GM18517 (cell line): ENCODE data around the gene B4GALT3.

Experiments used
- ATAC-seq: cut with Tn5 transposase; IDR thresholded peaks from one replicate; pipeline ENCODE4 v1.9.1; 2021; ENCODE audit warnings: mild to moderate bottlenecking, moderate library complexity; ENCODE audit not compliant: unreplicated experiment

B4GALT3 gene

DNA sequence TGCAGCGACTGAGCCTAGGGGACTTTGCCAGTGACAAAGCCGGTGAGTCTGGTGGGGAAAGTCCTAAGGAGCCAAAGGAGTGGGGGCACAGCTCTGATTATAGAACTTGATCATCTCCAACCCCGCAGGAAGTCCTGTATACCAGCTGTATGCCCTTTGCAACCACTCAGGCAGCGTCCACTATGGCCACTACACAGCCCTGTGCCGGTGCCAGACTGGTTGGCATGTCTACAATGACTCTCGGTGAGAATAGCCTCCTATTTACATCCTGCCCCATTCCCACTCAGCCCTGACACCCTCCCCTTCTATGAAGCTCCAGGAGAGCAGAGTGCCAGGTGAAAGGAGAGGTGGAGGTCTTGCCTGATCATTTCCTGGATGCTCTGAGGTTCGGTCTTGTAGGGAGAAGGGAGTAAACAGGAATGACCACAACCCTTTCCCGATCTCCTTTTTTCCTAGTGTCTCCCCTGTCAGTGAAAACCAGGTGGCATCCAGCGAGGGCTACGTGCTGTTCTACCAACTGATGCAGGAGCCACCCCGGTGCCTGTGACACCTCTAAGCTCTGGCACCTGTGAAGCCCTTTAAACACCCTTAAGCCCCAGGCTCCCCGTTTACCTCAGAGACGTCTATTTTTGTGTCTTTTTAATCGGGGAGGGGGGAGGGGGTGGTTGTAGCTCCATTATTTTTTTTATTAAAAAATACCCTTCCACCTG, 12.3 kb downstream of the B4GALT3 start:
- no peak for ATAC-seq

DNA sequence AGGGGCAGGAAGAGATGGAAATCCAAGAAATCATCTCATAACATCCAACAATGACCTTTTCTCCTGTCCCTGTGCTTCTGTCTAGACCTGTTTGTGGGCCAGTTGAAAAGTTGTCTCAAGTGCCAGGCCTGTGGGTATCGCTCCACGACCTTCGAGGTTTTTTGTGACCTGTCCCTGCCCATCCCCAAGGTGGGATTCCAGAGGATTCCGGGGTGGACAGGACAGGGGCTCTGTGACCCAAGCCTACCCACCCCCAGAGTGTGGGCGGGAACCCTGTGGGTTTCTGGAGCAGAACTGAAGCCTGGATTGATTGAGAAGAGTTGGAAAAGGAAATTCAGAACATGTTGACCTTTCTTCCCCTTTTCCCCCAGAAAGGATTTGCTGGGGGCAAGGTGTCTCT, 13.5 kb downstream of the B4GALT3 start:
- ATAC-seq, result no peak

DNA sequence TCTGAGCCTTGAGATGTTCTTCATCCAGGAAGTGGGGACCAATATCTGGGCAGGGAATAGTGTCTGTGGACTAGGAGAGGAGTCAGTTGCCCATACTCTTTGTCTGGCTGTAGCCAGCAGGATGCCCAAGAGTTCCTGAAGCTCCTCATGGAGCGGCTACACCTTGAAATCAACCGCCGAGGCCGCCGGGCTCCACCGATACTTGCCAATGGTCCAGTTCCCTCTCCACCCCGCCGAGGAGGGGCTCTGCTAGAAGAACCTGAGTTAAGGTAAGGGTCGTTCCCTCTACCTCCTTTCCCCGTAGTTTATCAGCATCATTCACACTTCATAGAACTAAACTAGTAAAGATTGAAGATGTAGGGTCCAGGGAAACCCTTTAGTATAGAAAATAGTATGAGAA, 14.5 kb downstream of the B4GALT3 start:
- no peak for ATAC-seq

DNA sequence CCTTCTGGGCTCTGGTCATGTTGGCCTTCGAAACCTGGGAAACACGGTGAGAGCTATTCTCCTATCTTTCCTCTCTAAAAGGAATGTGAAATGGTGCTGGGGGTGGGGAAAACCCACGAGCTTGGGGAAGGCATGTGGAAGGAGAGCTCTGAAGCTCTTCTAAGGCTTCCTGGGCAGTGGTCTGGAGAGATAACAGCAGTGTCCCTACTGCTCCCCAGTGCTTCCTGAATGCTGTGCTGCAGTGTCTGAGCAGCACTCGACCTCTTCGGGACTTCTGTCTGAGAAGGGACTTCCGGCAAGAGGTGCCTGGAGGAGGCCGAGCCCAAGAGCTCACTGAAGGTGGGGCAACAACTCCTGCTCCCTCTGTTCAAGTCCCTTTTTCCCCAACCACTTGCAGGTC, 15.3 kb downstream of the B4GALT3 start:
- ATAC-seq, result no peak

DNA sequence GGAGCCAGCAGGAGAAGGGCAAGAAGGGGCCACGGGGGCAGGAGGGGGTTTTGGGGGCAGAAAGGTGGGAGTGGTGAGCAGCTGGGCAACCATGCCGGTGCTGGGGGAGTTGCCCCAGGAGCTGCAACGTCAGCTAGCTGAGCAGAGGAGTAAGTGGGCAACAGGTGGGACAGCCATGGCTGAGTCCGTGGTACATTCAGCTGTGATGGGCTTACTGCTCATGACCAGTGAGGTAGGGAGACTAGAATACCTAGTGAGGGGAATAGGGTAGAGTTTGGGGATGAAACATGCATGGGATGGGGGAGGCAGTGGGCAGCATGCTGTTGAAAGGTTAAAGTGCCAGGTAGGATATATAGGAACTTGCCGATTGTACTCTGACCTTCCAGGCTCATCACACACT, 15.7 kb downstream of the B4GALT3 start:
- ATAC-seq, result no peak

DNA sequence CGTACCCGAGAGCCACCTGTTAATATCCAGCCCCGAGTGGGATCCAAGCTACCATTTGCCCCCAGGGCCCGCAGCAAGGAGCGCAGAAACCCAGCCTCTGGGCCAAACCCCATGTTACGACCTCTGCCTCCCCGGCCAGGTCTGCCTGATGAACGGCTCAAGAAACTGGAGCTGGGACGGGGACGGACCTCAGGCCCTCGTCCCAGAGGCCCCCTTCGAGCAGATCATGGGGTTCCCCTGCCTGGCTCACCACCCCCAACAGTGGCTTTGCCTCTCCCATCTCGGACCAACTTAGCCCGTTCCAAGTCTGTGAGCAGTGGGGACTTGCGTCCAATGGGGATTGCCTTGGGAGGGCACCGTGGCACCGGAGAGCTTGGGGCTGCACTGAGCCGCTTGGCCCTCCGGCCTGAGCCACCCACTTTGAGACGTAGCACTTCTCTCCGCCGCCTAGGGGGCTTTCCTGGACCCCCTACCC, 16.6 kb downstream of the B4GALT3 start:
- no peak for ATAC-seq

DNA sequence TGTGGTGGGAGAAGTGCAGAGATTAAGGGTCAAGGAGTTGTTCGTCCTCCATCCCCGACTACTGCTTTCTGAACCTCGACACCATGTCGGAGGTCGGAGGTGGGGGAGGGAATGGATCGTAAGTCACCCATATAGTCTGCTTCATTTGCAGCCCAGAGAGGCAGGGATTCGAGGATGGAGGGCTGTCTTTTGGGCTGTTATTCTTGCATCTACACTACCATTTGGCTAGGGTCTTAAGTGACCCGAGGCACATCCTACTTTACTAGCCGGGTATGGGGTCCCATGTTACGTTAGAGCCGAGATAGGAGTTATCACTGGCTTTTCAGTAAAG, 17.4 kb downstream of the B4GALT3 start:
- no peak for ATAC-seq

DNA sequence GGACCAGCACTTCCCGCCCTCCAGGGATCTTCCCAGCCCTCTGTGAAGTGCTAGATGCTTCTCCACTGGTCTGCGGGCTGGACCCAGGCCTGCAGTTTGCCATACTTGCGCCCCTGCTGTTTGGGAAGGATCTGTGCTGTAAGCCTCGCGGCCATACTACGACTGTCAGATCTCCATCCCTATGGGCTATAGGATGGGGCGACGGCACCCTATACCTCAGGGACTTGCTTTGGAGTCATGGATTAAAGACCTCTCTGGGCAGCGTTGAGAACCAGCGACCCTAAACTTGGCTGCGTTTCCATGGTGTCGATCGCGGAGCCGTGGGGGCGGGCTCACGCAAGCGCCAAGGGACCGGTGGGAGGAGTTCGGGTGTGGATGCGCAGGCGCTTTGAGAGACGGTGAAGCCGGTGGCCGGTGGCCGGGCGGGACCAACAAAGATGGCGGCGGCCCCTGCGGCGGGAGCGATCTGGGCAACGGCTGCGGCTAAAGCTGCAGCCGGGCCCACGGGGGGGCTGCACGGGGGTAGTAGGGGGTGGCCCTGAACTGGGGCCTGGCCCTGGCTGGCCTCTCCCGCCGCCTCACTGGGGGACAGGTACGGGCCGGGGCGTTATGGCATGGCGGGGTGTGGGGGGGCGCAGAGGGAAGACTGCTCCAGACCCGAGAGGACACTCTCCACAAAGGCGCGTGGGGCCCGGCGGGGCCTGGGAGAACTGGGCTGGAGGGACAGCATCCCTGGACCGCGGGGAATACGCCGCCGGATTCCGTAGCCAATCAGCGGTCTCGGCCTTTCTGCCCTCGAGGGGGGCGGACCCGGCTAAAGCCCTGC, 18.0 kb downstream of the B4GALT3 start, which contains the start of gene USP21:
Gene USP21 (plus strand): TSS at position 414 of the 826 bp plus-strand sequence. CDS start 1,141 bp downstream, outside the sequence.
- ATAC-seq, result peak; percentile 74

DNA sequence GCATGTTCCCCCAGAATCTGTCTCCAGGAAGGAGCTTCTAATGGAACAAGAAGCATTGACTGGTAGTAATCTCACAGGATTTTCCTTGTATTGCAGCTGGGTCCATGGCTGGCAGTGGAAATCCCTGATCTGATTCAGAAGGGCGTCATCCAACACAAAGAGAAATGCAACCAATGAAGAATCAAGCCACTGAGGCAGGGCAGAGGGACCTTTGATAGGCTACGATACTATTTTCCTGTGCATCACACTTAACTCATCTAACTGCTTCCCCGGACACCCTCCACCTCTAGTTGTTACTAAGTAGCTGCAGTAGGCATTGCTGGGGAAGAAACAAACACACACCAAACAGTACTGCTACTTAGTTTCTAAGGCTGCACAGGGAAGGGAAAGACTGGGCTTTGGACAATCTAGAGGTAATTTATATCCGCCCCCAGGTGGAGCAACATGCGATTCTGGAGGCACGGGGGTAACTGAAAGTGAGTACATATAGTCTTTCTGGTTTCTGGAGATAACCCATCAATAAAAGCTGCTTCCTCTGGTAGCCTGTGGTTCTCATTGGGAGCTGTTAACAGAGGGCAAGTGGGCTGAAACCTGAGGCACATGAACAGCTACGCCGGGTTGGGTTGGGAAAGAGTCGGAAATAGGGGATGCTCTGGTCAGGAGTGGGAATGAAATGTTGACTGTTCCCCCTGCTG, 18.8 kb downstream of the B4GALT3 start:
- ATAC-seq, result no peak

DNA sequence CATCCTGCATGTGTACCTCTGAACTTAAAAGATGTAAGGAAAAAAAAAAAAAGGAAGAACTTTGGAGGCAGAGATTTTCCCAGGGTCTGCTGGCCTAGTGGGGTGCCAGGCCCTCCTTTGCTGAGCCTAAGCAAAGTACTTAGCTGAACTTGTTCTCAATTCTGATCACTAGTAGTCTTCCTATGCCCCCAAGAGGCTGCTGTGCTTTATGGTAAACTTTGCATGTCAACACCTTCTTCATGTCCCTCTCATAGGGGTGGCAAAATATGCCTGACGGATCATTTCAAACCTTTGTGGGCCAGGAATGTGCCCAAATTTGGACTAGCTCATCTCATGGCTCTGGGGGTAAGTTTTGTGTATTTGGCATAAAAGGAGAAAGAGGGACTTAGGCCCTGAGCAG, 19.4 kb downstream of the B4GALT3 start:
- no peak for ATAC-seq

DNA sequence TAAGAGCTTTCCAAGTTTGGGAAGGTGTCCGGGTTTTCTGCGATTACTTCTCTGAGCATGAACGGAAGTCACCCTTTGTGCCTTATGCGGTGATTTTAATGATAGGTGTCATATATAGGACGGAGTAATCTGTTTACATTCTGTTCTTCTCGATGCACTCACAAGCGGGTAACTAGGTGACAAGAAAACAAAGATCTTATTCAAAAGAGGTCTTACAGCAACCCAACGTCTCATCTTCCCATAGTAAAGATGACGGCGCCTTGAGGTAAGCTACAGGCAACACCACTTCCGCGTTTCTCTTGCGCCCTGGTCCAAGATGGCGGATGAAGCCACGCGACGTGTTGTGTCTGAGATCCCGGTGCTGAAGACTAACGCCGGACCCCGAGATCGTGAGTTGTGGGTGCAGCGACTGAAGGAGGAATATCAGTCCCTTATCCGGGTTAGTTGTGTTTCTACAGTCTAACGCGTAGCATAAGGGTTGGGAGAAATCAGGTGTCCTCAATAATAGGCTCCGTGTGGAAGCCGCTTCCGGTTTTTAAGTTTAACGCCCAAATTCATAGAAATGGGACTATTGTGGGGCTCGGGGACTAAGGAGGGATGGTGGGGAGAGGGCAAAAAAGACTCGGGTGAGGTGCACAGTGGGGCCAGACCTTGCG, 23.5 kb downstream of the B4GALT3 start, which contains the start of gene UFC1:
Gene UFC1 (plus strand): TSS at position 297 of the 656 bp plus-strand sequence. CDS start 20 bp downstream, at position 317.
- peak; percentile 76 for ATAC-seq

DNA sequence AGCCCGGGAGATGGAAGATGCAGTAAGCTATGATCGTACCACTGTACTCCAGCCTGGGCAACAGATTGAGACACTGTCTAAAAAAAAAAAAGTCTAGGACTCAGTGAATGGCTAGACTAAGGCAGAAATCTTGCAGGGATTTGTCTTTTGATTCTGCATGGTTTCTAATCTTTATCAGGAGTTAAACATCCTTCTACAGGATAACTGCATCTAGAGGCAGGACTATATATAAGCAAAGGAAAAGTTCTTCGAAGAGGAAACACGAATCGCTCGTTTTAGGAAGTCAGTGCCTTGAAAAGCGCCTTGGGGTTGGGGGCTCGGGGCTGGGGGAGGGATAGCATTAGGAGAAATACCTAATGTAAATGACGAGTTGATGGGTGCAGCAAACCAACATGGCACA, 24.1 kb downstream of the B4GALT3 start:
- ATAC-seq, result no peak

DNA sequence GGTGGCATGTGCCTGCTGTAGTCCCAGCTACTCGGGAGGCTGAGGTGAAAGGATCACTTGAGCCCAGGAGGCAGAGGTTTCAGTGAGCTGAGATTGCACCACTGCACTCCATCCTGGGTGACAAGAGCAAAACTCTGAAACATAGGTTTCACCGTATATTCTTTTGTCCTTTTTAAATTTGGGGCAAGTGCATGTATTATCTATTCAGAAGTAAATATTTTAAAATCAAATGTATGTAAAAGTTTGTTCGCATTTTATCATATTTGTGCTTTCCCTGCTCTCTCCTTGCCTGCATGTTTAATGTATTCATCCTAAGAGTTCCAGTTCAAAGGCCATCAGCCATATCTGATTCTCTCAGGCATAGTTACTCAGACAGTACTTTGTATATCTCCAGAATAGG, 31.5 kb downstream of the B4GALT3 start:
- no peak for ATAC-seq

DNA sequence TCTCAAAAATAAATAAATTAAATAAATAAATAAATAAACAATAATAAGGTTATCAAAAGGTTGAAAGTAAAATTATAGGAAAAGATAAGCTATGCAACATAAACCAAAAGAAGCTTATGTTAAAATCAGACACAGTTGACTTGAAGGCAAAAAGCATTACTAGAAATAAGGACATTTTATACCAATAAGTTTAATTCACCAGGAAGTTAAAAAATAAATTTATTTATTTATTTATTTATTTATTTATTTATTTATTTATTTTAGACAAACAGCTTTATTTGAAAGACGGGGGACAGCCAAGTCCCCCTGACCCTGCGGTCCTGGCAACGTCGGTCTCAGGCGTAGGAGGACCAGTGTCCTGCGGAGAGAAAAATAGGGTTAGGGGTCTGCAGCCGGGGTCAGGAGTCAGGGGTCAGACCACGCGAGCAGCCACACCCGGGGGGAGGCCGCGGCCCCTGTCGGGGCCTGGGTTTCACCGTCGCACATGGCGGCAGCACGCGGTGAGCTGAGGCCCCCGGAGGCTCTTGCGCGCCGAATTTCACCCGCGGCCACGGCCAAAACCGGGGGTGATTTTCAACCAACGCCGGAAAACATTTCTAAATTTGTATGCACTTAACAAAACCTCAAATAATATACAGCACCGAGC, 36.4 kb downstream of the B4GALT3 start:
- ATAC-seq, result no peak

DNA sequence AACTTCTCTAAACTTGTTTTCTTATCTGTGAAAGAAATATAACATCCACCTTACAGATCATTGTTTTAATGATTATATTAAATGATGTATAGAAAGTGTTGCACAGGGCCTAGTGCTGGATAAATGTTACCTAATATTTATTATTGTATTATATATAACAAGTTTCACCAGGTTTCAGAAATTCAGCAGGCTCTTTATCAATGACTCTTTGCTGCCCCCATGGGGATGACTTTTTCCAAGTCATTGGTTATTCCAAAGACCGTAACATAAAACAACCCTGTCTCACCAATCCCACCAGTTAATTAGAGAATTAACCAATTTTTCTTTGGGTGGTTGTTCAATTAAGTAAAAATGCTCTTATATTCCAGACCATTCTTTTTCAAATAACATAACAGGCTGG, 37.5 kb downstream of the B4GALT3 start:
- no peak for ATAC-seq

DNA sequence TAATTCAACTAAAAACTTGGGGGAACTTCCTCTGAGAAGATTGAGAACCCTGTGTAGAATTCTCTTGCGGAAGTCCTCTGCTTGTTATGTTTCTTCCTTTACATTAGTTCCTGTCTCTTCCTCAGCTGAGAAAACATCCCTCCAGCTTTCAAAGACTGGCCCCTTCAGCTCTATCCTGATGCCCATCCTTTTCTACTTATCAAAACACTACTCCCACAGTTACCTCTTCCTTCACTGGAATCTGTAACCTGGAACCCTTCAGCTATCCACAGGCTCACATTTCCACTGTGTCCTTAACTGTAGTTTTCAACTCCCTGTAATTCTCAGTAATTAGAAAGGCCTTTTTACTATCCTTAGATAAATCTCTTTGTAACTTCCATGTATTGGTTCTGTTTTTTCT, 38.9 kb downstream of the B4GALT3 start:
- ATAC-seq, result no peak

DNA sequence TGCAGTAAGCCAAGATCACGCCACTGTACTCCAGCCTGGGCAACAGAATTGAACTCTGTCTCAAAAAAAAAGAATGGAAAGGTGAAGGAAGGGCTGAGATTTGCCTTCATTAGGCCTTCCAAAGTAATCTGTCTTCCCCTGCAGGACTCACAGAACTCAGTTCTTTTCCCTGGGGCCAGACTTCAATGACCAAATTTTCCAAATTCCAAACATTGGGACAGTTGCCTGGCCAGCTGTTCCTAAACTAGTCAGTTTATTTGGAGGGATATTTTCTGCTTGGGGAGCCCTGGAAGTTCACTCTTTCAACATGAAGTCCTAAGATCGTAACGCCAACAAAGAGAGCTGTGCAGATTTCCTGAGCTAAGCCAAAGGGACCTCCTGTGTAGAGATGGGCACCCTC, 39.4 kb downstream of the B4GALT3 start:
- ATAC-seq, result no peak

DNA sequence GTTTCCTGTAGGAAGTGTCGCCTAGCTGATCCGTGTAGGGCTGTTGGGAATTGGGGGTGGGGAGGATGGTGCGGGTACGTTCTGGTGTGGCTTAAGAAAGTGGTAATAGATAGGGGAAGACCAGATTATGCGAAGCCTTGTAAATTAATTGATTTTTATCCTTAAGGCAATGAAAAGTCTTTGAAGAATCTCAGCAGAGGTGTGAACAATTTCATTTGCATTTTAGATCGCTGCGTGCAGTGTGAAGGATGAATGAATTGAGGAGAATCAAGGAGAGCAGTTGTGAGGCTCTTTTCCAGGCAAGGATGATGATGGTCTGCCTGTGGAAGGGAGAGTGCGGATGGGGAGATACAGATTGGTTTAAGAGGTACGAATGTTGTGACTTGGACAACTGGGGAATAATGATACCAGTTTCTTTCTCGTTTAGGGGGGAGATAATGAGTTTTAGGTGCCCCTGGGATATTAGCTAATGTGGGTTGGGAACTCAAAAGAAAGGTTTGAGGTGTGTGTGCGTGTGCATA, 44.0 kb downstream of the B4GALT3 start:
- peak; percentile 3 for ATAC-seq

DNA sequence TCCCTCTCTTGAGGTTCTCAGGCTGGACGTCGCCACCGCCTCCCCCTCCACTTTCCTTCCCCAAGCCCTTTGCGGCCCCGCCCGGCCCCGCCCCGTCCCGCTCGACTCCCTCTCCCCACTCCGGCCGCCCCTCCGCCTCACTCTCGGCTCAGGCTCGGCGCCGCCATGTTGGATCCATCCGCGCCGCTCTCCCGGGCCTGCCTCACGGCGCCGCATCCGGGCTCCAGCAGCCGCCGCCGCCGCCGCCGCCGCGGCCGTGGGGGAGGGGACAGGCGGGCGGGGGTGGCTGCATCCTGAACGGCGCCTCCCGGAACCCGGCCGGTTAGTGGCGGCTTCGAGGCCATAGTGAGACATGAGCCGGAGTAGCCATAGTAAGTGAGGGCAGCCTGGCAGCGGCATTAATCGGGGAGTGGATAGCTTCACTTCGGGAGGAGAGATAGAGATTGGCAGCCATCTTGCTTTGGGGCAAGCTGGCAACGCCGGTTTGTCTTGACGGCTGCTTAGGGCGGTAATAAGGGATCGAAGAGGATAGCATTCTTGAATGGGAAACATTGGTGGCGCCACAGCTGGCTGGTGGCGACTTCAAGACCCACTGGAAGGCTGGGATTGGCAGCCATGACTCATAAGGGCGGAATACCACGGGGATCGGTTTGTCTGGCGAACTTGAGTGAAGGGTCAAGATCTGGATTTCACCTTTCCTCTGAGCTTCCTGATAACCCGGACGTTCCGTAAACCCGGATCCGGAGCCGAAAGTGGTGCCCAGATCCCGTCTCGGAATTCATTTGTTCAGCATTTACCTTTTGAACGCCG, 44.7 kb downstream of the B4GALT3 start, which contains the start of gene DEDD:
Gene DEDD (minus strand): TSS at position 258 of the 810 bp plus-strand sequence. CDS start 8,205 bp downstream, outside the sequence.
- peak; percentile 94 for ATAC-seq
